GM12874 (cell line): ENCODE data around the gene SOX18.

Experiments
- CTCF ChIP-seq: IDR thresholded peaks from 2 replicates; pipeline ENCODE4 v1.5.1; 2011; ENCODE audit warnings: low read depth, mild to moderate bottlenecking, control low read depth, low read length, moderate library complexity; ENCODE audit not compliant: insufficient read depth

Gene SOX18

GRCh38 chr20:64023361-64024140 lies 25.9 kb downstream of the SOX18 start:
- no peak for TF ChIP-seq CTCF

- TF ChIP-seq CTCF = no peak
Measured at GRCh38 chr20:64022671-64023360, 26.6 kb downstream of the SOX18 start.

GRCh38 chr20:64021124-64021975 lies 28.1 kb downstream of the SOX18 start:
- TF ChIP-seq CTCF = no peak

- no peak for TF ChIP-seq CTCF
Measured at GRCh38 chr20:64015635-64016034, 33.8 kb downstream of the SOX18 start.

GRCh38 chr20:64011366-64011779 lies 38.1 kb downstream of the SOX18 start:
- TF ChIP-seq CTCF = no peak

GRCh38 chr20:64010711-64011237 lies 38.7 kb downstream of the SOX18 start:
- TF ChIP-seq CTCF = no peak

GRCh38 chr20:64009811-64010387 lies 39.5 kb downstream of the SOX18 start:
- no peak for TF ChIP-seq CTCF
